Hepatocyte (in vitro differentiated cells): ENCODE results near the gene PTPRD.

Experiments used
- CTCF ChIP-seq: fragments of 200-600 bp; sonication (generic); IDR thresholded peaks from 2 replicates; pipeline ENCODE4 v1.5.1; 2016; ENCODE audit warnings: antibody characterized with exemption, mild to moderate bottlenecking; ENCODE audit not compliant: poor library complexity
- EZH2 ChIP-seq: fragments of 200-600 bp; sonication (generic); IDR thresholded peaks from 2 replicates; pipeline ENCODE4 v1.6.1; 2016; ENCODE audit warnings: antibody characterized with exemption, mild to moderate bottlenecking, borderline replicate concordance
- EZH2phosphoT487 ChIP-seq: fragments of 200-600 bp; sonication (generic); IDR thresholded peaks from one replicate; pipeline ENCODE4 v1.6.1; 2018; ENCODE audit warnings: antibody characterized with exemption, mild to moderate bottlenecking, low read depth, moderate library complexity; ENCODE audit not compliant: unreplicated experiment, severe bottlenecking

GRCh38 chr9:8388132-8388531 is 2224.7 kb downstream of the PTPRD start:
- TF ChIP-seq CTCF (no peak), EZH2 (no peak), EZH2phosphoT487 (no peak)
